ENCODE results near the gene FLNB. TPM values are rescaled to one million over a fixed set of nuclear protein-coding genes. Genes with fewer than 3 reads are reported as not detected.

FLNB gene
- total RNA-seq, 1 experiment from 2014 or later, result 147 TPM

- no peaks in the 10 kb centered on the region for H3K9me3 Mint-ChIP-seq (ENCODE audit: low read depth, unreplicated experiment)
- no peak overlapping the region for H3K27ac Mint-ChIP-seq (ENCODE audit: unreplicated experiment)
- CTCF ChIA-PET, result no interaction called here
- H3K36me3 Mint-ChIP-seq (ENCODE audit: insufficient read depth, unreplicated experiment), result peaks cover 16% of the 10 kb centered on the region
- peaks cover 60% of the 10 kb centered on the region for H3K4me1 Mint-ChIP-seq (ENCODE audit: low read depth, unreplicated experiment)
- no peak overlapping the region for H3K4me3 Mint-ChIP-seq (ENCODE audit: low read depth, unreplicated experiment)
- H3K27me3 Mint-ChIP-seq (ENCODE audit: unreplicated experiment), result no peaks in the 10 kb centered on the region
- intact Hi-C loops (cut with micrococcal nuclease; ENCODE audit: unreplicated experiment), result no loop called here
- TF ChIP-seq CTCF (IDR thresholded peaks at IDR 0.05; ENCODE audit: unreplicated experiment), result no peak
- BruUV-seq (replicated peaks), result no TSS peak
- no peak for DNase-seq
Observed at GRCh38 chr3:58043933-58044332, 35.7 kb downstream of the FLNB start.

GRCh38 chr3:58044691-58045483, 36.7 kb downstream of the FLNB start:
- no peak for TF ChIP-seq CTCF (IDR thresholded peaks at IDR 0.05; ENCODE audit: unreplicated experiment)
- peaks cover 25% of the 10 kb centered on the region for H3K36me3 Mint-ChIP-seq (ENCODE audit: insufficient read depth, unreplicated experiment)
- intact Hi-C loops (cut with micrococcal nuclease; ENCODE audit: unreplicated experiment), result loop anchor here (5.0 kb wide), 1 partner anchor 83 kb away; no protein-coding TSS in a partner anchor
- no peaks in the 10 kb centered on the region for H3K27me3 Mint-ChIP-seq (ENCODE audit: unreplicated experiment)
- no peak for DNase-seq
- no TSS peak for BruUV-seq (replicated peaks)
- peaks cover 66% of the 10 kb centered on the region for H3K4me1 Mint-ChIP-seq (ENCODE audit: low read depth, unreplicated experiment)
- H3K9me3 Mint-ChIP-seq (ENCODE audit: low read depth, unreplicated experiment), result no peaks in the 10 kb centered on the region
- H3K27ac Mint-ChIP-seq (ENCODE audit: unreplicated experiment), result no peak overlapping the region
- CTCF ChIA-PET, result interaction anchor here (0.6 kb wide), 1 partner anchor 22 kb away, joined by 4 read pairs; no protein-coding TSS in a partner anchor
- H3K4me3 Mint-ChIP-seq (ENCODE audit: low read depth, unreplicated experiment), result no peak overlapping the region

DNA sequence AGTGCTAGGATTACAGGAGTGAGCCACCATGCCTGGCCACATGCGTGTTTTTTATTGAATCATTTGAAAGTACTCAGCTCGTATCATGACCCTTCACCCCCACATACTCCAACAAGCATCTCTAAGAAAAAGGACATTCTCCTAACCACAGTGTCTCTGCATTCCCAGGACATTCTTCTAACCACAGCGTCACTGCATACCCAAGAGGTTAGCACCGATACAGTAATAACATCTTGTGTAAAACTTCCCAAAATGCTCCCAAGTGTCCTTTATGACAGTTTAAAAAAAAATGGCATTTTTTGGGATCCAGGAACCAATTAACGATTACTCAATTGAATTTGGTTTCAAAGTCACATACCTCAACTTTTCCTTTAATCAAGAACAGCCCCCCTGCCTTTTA, 39.6 kb downstream of the FLNB start:
- Mint-ChIP-seq H3K4me3 (ENCODE audit: low read depth, unreplicated experiment) (no peak overlapping the region), H3K4me1 (ENCODE audit: low read depth, unreplicated experiment) (peaks cover 65% of the 10 kb centered on the region), H3K9me3 (ENCODE audit: low read depth, unreplicated experiment) (no peaks in the 10 kb centered on the region), H3K27ac (ENCODE audit: unreplicated experiment) (peak overlapping the region; percentile 99), H3K27me3 (ENCODE audit: unreplicated experiment) (no peaks in the 10 kb centered on the region), H3K36me3 (ENCODE audit: insufficient read depth, unreplicated experiment) (peaks cover 46% of the 10 kb centered on the region)
- DNase-seq, result no peak
- no peak for TF ChIP-seq CTCF (IDR thresholded peaks at IDR 0.05; ENCODE audit: unreplicated experiment)
- intact Hi-C loops (cut with micrococcal nuclease; ENCODE audit: unreplicated experiment), result loop anchor here (5.0 kb wide), 1 partner anchor 86 kb away; no protein-coding TSS in a partner anchor
- CTCF ChIA-PET, result interaction anchor here (1.2 to 1.8 kb wide), 2 partner anchors 12 to 64 kb away, joined by 3 to 8 read pairs; no protein-coding TSS in a partner anchor
- no TSS peak for BruUV-seq (replicated peaks)

DNA sequence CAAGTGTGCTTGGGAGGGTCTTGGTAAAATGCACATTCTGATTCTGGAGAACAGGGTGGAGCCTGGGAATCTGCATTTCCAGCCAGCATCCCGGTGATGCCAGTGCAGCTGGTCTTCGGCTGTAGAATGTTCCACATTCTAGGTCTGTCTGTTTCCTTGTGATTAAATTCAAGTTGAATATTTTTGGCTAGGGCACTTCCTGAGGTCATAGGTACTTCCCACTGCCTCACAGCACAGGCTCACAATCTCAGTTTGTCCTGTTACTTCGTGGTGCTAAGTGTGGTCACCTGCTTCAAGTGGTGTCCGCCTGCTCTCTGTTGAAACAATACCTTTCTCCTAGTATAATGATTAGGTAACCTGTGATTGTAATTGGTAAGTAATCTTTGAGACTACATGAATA, 40.1 kb downstream of the FLNB start:
- BruUV-seq (replicated peaks), result no TSS peak
- Mint-ChIP-seq H3K27me3 (ENCODE audit: unreplicated experiment) (no peaks in the 10 kb centered on the region), H3K4me1 (ENCODE audit: low read depth, unreplicated experiment) (peaks cover 65% of the 10 kb centered on the region), H3K36me3 (ENCODE audit: insufficient read depth, unreplicated experiment) (peaks cover 46% of the 10 kb centered on the region), H3K9me3 (ENCODE audit: low read depth, unreplicated experiment) (no peaks in the 10 kb centered on the region), H3K27ac (ENCODE audit: unreplicated experiment) (peak overlapping the region; percentile 99), H3K4me3 (ENCODE audit: low read depth, unreplicated experiment) (no peak overlapping the region)
- CTCF ChIA-PET, result interaction anchor here (1.2 to 1.8 kb wide), 4 partner anchors 11 to 64 kb away, joined by 3 to 10 read pairs (median 6); partner anchors contain the start of gene FLNB
- DNase-seq, result peak; percentile 40
- intact Hi-C loops (cut with micrococcal nuclease; ENCODE audit: unreplicated experiment), result loop anchor here (5.0 kb wide), 1 partner anchor 86 kb away; no protein-coding TSS in a partner anchor
- no peak for TF ChIP-seq CTCF (IDR thresholded peaks at IDR 0.05; ENCODE audit: unreplicated experiment)

All from Calu3 (cell line).